ENCODE data around the gene C11orf68. TPM values are rescaled to one million over a fixed set of nuclear protein-coding genes. Genes with fewer than 3 reads are reported as not detected.

C11orf68 gene
- total and polyA plus RNA-seq, 2 donors (not counting 1 experiment from before 2014, with no cell fraction given), result 34.9 to 50.6 TPM

- Histone ChIP-seq H3K4me3 (ENCODE audit: control extremely low read depth in 1 of 5, extremely low read depth in 1 of 5, insufficient read depth in 1 of 5, low read depth in 2 of 5, low read length in 4 of 5) (no peak overlapping the region), H3K4me2 (replicated peaks; ENCODE audit: low read depth, low read length, poor library complexity, severe bottlenecking) (no peak overlapping the region), H3K9me3 (ENCODE audit: control extremely low read depth in 1 of 3, control insufficient read depth in 2 of 3, insufficient read depth in 1 of 3, low read length in 2 of 3) (no peaks in the 10 kb centered on the region), H2AFZ (ENCODE audit: insufficient read depth, low read depth, low read length, poor library complexity, severe bottlenecking) (no peak overlapping the region), H3K27ac (ENCODE audit: low read length in 2 of 2) (no peak overlapping the region), H3K36me3 (replicated peaks in 1 of 2; ENCODE audit: control extremely low read depth in 1 of 2, control insufficient read depth in 1 of 2, extremely low read depth in 1 of 2, insufficient read depth in 2 of 2, low read length in 1 of 2) (no peaks in the 10 kb centered on the region), H3K4me1 (ENCODE audit: control insufficient read depth in 2 of 2, insufficient read depth in 2 of 2, low read length in 2 of 2) (peaks cover 15 to 16% of the 10 kb centered on the region in 2 donors), H3K27me3 (replicated peaks in 1 of 4; ENCODE audit: control extremely low read depth in 1 of 4, control insufficient read depth in 3 of 4, insufficient read depth in 4 of 4, low read length in 3 of 4) (peaks cover 0 to 2% (median 0%) of the 10 kb centered on the region in 4 experiments), H3K79me2 (ENCODE audit: control insufficient read depth, insufficient read depth, low read length) (no peaks in the 10 kb centered on the region), H4K20me1 (ENCODE audit: control insufficient read depth, insufficient read depth, low read length, poor library complexity, severe bottlenecking) (no peaks in the 10 kb centered on the region), H3K9ac (ENCODE audit: low read length) (no peak overlapping the region)
- TF ChIP-seq CTCF (IDR thresholded peaks at IDR 0.05) (no peak), EZH2 (IDR thresholded peaks at IDR 0.05; ENCODE audit: borderline replicate concordance, insufficient read depth, low read depth, low read length, poor library complexity, severe bottlenecking) (no peak)
- no peak for ATAC-seq (ENCODE audit: low read depth)
- ChIA-PET CTCF (interaction anchor here (0.8 to 1.5 kb wide), 2 partner anchors 42 to 48 kb away, joined by 3 to 6 read pairs; partner anchors contain the start of gene CCDC85B), POLR2A (no interaction called here)
- intact Hi-C loops (cut with micrococcal nuclease), result no loop called here
- H3K9me3 Mint-ChIP-seq (ENCODE audit: insufficient read depth), result no peaks in the 10 kb centered on the region
- no peak overlapping the region for H3K27ac Mint-ChIP-seq
- DNase-seq, result no peak
- 71% methylated on average over 5 of the region's 9 CpGs for WGBS (ENCODE audit: insufficient coverage)
- no peaks in the 10 kb centered on the region for H3K27me3 Mint-ChIP-seq
- no peak overlapping the region for H3K4me3 Mint-ChIP-seq
- peaks cover 14% of the 10 kb centered on the region for H3K4me1 Mint-ChIP-seq
Observed at GRCh38 chr11:65932558-65932919, 13.7 kb upstream of the C11orf68 start.

DNA sequence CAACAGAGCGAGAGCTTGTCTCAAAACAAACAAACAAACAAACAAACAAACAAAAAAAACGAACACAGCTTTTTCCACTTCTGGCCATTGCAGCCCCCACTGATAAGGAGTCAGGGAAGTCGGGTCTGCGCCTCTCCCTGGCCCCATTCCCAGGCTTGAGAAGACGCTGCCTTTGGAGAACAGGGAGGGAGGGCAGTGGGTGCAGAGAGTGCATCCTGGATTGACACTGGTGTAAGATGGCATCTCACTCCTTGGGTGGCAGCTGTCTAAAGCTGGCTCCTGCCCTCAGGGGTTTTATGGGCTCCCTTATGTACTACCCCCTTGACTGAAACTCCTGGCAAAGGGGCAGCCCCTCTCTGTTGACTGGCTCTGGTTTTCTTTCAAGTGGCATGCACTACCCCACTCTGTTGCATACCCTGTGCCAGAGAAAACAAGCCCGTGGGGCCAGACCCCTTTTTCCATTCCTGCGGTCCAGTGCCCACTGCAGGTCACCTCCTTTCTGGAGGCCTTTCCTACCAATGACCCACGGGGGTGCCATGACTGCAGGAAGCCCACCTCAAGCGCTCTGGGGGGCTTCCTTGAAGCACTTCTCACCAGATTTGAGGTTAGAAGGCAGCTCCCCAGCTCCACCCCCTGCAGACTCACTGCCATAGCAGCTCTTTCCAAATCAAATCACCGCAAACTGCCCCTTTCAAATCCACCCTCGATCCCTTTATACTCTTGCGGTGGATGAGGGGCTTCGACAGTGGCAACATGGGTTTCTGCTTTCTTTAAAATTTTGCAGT is 13.1 kb upstream of the C11orf68 start:
- POLR2A ChIA-PET, result interaction anchor here (0.7 kb wide), 1 partner anchor 42 kb away, joined by 3 read pairs; the partner anchor contains the start of gene CCDC85B
- H3K27ac Mint-ChIP-seq, result no peak overlapping the region
- intact Hi-C loops (cut with micrococcal nuclease), result no loop called here

More for the DNA sequence above, 13.1 kb upstream of the C11orf68 start:
- CTCF ChIA-PET, result interaction anchor here (0.8 to 1.5 kb wide), 4 partner anchors 9 to 48 kb away, joined by 3 to 6 read pairs (median 4); partner anchors contain the start of gene CCDC85B
- Histone ChIP-seq H3K79me2 (ENCODE audit: control insufficient read depth, insufficient read depth, low read length) (no peaks in the 10 kb centered on the region), H3K9ac (ENCODE audit: low read length) (no peak overlapping the region), H3K36me3 (replicated peaks in 1 of 2; ENCODE audit: control extremely low read depth in 1 of 2, control insufficient read depth in 1 of 2, extremely low read depth in 1 of 2, insufficient read depth in 2 of 2, low read length in 1 of 2) (no peaks in the 10 kb centered on the region), H3K9me3 (ENCODE audit: control extremely low read depth in 1 of 3, control insufficient read depth in 2 of 3, insufficient read depth in 1 of 3, low read length in 2 of 3) (no peaks in the 10 kb centered on the region), H3K27ac (ENCODE audit: low read length in 2 of 2) (no peak overlapping the region), H3K27me3 (replicated peaks in 1 of 4; ENCODE audit: control extremely low read depth in 1 of 4, control insufficient read depth in 3 of 4, insufficient read depth in 4 of 4, low read length in 3 of 4) (no peaks in the 10 kb centered on the region), H3K4me1 (ENCODE audit: control insufficient read depth in 2 of 2, insufficient read depth in 2 of 2, low read length in 2 of 2) (peaks cover 20 to 22% of the 10 kb centered on the region in 2 donors), H4K20me1 (ENCODE audit: control insufficient read depth, insufficient read depth, low read length, poor library complexity, severe bottlenecking) (no peaks in the 10 kb centered on the region), H2AFZ (ENCODE audit: insufficient read depth, low read depth, low read length, poor library complexity, severe bottlenecking) (no peak overlapping the region), H3K4me2 (replicated peaks; ENCODE audit: low read depth, low read length, poor library complexity, severe bottlenecking) (no peak overlapping the region), H3K4me3 (ENCODE audit: control extremely low read depth in 1 of 5, extremely low read depth in 1 of 5, insufficient read depth in 1 of 5, low read depth in 2 of 5, low read length in 4 of 5) (no peak overlapping the region)
- 84% methylated on average over 12 of the region's 13 CpGs for WGBS (ENCODE audit: insufficient coverage)
- H3K9me3 Mint-ChIP-seq (ENCODE audit: insufficient read depth), result no peaks in the 10 kb centered on the region
- H3K27me3 Mint-ChIP-seq, result no peaks in the 10 kb centered on the region
- TF ChIP-seq EZH2 (IDR thresholded peaks at IDR 0.05; ENCODE audit: borderline replicate concordance, insufficient read depth, low read depth, low read length, poor library complexity, severe bottlenecking) (no peak), CTCF (IDR thresholded peaks at IDR 0.05) (no peak)
- H3K4me3 Mint-ChIP-seq, result no peak overlapping the region
- peaks cover 18% of the 10 kb centered on the region for H3K4me1 Mint-ChIP-seq
- no peak for DNase-seq
- no peak for ATAC-seq (ENCODE audit: low read depth)
